K562 (cell line): Measurements from ENCODE around the gene PTPRM.

Experiments used
- BRCA1 ChIP-seq, 2 experiments: fragments of 450-650 bp in 1 of 2; sonication (generic) in 1 of 2; formaldehyde crosslinking in 1 of 2; IDR thresholded peaks; 2 replicates each; pipeline versions ENCODE4 v1.5.0 to v1.6.1; 2017 to 2020; ENCODE audit warnings: mild to moderate bottlenecking in 1 of 2, missing genetic modification reagents in 1 of 2
- CHD2 ChIP-seq: IDR thresholded peaks from 2 replicates; pipeline ENCODE4 v1.6.1; 2011; ENCODE audit warnings: low read depth, low read length
- EGR1 ChIP-seq: fragments of 450-650 bp; conservative IDR thresholded peaks from 2 replicates; pipeline ENCODE4 v1.6.1; 2017; ENCODE audit warnings: mild to moderate bottlenecking
- ELF4 ChIP-seq: fragments of 450-650 bp; formaldehyde crosslinking; IDR thresholded peaks from 2 replicates; pipeline ENCODE4 v1.4.0; 2022; ENCODE audit warnings: missing genetic modification characterization
- EP300 ChIP-seq: IDR thresholded peaks from 2 replicates; pipeline ENCODE4 v1.6.1; 2012; ENCODE audit warnings: low read length, improper control_type of control experiment
- EP400 ChIP-seq: fragments of 450-650 bp; IDR thresholded peaks from 2 replicates; pipeline ENCODE4 v1.6.1; 2017; ENCODE audit warnings: antibody characterized with exemption, mild to moderate bottlenecking, moderate library complexity
- FOS ChIP-seq: IDR thresholded peaks from 3 replicates; pipeline ENCODE4 v1.6.1; 2011; ENCODE audit not compliant: insufficient read length; ENCODE audit errors: extremely low read depth
- GATA2 ChIP-seq: sonication (generic); formaldehyde crosslinking; IDR thresholded peaks from 2 replicates; pipeline ENCODE4 v1.4.0; 2020; ENCODE audit warnings: mild to moderate bottlenecking, missing genetic modification reagents
- HNRNPH1 ChIP-seq: fragments of 200-400 bp; formaldehyde crosslinking; optimal IDR thresholded peaks from 2 replicates; pipeline ENCODE3; 2017; ENCODE audit warnings: low read depth, mild to moderate bottlenecking, low read length, moderate library complexity
- SIN3A ChIP-seq, 2 experiments: fragments of 150-350 bp in 1 of 2; IDR thresholded peaks; 2 replicates each; pipeline ENCODE4 v1.6.1; 2011 to 2016; ENCODE audit warnings: borderline replicate concordance in 2 of 2, low read depth in 2 of 2, low read length in 2 of 2, mild to moderate bottlenecking in 2 of 2, moderate library complexity in 2 of 2; ENCODE audit not compliant: control insufficient read depth in 1 of 2
- TEAD1 ChIP-seq, 2 experiments: fragments of 450-650 bp in 1 of 2; sonication (generic) in 1 of 2; formaldehyde crosslinking; IDR thresholded peaks; 2 replicates each; pipeline versions ENCODE4 v1.4.0 to v1.8.0; 2020 to 2022; ENCODE audit warnings: mild to moderate bottlenecking in 2 of 2, missing genetic modification reagents in 1 of 2
- TF ChIP-seq, protein P1 (sequence below): fragments of 450-650 bp; IDR thresholded peaks from 2 replicates; pipeline ENCODE4 v1.6.1; 2016; ENCODE audit warnings: mild to moderate bottlenecking, moderate library complexity

DNA sequence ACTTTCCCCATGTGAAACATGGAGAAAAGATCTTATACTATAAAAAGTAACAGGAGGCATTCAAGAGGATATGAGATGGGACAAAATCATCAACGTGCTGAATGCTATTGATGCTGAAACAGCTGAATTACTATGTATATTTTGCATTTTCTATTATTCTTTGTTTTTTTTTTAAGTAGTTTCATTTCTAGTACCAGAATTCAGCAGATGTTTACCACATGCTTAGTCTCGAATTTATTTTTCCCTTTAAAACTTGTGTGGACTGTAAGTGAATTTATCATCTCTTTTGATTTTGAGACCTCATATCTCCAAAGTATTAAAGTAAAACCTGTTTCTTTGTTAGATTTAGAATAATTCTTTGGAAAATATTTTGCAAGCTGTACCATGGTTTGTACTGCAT, 205.8 kb downstream of the PTPRM start:
- no peak for TF ChIP-seq EP300
- TF ChIP-seq TEAD1 (CRISPR knock-in tag; IDR thresholded peaks at IDR 0.05), result no peak
- no peak for TF ChIP-seq GATA2
- TF ChIP-seq FOS, result no peak
- no peak for TF ChIP-seq ELF4 (CRISPR knock-in tag)
- no peak for TF ChIP-seq BRCA1 (IDR thresholded peaks at IDR 0.05)
- TF ChIP-seq BRCA1 (CRISPR knock-in tag; IDR thresholded peaks at IDR 0.05), result no peak
- TF ChIP-seq, protein P1, sequence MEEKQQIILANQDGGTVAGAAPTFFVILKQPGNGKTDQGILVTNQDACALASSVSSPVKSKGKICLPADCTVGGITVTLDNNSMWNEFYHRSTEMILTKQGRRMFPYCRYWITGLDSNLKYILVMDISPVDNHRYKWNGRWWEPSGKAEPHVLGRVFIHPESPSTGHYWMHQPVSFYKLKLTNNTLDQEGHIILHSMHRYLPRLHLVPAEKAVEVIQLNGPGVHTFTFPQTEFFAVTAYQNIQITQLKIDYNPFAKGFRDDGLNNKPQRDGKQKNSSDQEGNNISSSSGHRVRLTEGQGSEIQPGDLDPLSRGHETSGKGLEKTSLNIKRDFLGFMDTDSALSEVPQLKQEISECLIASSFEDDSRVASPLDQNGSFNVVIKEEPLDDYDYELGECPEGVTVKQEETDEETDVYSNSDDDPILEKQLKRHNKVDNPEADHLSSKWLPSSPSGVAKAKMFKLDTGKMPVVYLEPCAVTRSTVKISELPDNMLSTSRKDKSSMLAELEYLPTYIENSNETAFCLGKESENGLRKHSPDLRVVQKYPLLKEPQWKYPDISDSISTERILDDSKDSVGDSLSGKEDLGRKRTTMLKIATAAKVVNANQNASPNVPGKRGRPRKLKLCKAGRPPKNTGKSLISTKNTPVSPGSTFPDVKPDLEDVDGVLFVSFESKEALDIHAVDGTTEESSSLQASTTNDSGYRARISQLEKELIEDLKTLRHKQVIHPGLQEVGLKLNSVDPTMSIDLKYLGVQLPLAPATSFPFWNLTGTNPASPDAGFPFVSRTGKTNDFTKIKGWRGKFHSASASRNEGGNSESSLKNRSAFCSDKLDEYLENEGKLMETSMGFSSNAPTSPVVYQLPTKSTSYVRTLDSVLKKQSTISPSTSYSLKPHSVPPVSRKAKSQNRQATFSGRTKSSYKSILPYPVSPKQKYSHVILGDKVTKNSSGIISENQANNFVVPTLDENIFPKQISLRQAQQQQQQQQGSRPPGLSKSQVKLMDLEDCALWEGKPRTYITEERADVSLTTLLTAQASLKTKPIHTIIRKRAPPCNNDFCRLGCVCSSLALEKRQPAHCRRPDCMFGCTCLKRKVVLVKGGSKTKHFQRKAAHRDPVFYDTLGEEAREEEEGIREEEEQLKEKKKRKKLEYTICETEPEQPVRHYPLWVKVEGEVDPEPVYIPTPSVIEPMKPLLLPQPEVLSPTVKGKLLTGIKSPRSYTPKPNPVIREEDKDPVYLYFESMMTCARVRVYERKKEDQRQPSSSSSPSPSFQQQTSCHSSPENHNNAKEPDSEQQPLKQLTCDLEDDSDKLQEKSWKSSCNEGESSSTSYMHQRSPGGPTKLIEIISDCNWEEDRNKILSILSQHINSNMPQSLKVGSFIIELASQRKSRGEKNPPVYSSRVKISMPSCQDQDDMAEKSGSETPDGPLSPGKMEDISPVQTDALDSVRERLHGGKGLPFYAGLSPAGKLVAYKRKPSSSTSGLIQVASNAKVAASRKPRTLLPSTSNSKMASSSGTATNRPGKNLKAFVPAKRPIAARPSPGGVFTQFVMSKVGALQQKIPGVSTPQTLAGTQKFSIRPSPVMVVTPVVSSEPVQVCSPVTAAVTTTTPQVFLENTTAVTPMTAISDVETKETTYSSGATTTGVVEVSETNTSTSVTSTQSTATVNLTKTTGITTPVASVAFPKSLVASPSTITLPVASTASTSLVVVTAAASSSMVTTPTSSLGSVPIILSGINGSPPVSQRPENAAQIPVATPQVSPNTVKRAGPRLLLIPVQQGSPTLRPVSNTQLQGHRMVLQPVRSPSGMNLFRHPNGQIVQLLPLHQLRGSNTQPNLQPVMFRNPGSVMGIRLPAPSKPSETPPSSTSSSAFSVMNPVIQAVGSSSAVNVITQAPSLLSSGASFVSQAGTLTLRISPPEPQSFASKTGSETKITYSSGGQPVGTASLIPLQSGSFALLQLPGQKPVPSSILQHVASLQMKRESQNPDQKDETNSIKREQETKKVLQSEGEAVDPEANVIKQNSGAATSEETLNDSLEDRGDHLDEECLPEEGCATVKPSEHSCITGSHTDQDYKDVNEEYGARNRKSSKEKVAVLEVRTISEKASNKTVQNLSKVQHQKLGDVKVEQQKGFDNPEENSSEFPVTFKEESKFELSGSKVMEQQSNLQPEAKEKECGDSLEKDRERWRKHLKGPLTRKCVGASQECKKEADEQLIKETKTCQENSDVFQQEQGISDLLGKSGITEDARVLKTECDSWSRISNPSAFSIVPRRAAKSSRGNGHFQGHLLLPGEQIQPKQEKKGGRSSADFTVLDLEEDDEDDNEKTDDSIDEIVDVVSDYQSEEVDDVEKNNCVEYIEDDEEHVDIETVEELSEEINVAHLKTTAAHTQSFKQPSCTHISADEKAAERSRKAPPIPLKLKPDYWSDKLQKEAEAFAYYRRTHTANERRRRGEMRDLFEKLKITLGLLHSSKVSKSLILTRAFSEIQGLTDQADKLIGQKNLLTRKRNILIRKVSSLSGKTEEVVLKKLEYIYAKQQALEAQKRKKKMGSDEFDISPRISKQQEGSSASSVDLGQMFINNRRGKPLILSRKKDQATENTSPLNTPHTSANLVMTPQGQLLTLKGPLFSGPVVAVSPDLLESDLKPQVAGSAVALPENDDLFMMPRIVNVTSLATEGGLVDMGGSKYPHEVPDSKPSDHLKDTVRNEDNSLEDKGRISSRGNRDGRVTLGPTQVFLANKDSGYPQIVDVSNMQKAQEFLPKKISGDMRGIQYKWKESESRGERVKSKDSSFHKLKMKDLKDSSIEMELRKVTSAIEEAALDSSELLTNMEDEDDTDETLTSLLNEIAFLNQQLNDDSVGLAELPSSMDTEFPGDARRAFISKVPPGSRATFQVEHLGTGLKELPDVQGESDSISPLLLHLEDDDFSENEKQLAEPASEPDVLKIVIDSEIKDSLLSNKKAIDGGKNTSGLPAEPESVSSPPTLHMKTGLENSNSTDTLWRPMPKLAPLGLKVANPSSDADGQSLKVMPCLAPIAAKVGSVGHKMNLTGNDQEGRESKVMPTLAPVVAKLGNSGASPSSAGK, result no peak
- no peak for TF ChIP-seq SIN3A (IDR thresholded peaks at IDR 0.05; ENCODE audit: borderline replicate concordance in 2 of 2, control insufficient read depth in 1 of 2, low read depth in 2 of 2, low read length in 2 of 2)
- no peak for TF ChIP-seq EGR1
- TF ChIP-seq HNRNPH1, result no peak
- no peak for TF ChIP-seq EP400
- TF ChIP-seq CHD2, result no peak
